HEK293T (cell line): ENCODE measurements around the gene COBLL1.

Source experiments
- FOXK2 ChIP-seq: fragments of 450-650 bp; IDR thresholded peaks from 2 replicates; pipeline ENCODE4 v1.6.1; 2016; ENCODE audit warnings: mild to moderate bottlenecking
- LEF1 ChIP-seq: fragments of 450-650 bp; IDR thresholded peaks from 2 replicates; pipeline ENCODE4 v1.6.1; 2017; ENCODE audit warnings: mild to moderate bottlenecking, borderline replicate concordance
- SUZ12 ChIP-seq: fragments of 450-650 bp; IDR thresholded peaks from 2 replicates; pipeline ENCODE4 v1.6.1; 2016; ENCODE audit warnings: mild to moderate bottlenecking
- ZNF384 ChIP-seq: fragments of 450-650 bp; IDR thresholded peaks from 2 replicates; pipeline ENCODE4 v1.6.1; 2016

GRCh38 chr2:164644036-164644700 is 197.5 kb downstream of the COBLL1 start:
- TF ChIP-seq ZNF384 (no peak), SUZ12 (no peak), LEF1 (no peak), FOXK2 (no peak)
